Mammary epithelial cell (primary cell): Measurements from ENCODE around the gene KCNJ6.

Source experiments
- EZH2 ChIP-seq: IDR thresholded peaks from 2 replicates; pipeline ENCODE4 v1.6.1; 2012; ENCODE audit warnings: low read length, inconsistent platforms, borderline replicate concordance
- TF ChIP-seq, protein P1 (sequence below), 2 donors: IDR thresholded peaks in 1 of 2; conservative IDR thresholded peaks in 1 of 2; 2 replicates each; pipeline ENCODE4 v1.5.1; 2011 to 2012; ENCODE audit warnings: inconsistent platforms in 2 of 2, low read length in 2 of 2, mild to moderate bottlenecking in 2 of 2, control low read depth in 1 of 2, low read depth in 1 of 2; ENCODE audit not compliant: insufficient read depth in 1 of 2; ENCODE audit errors: extremely low read depth in 1 of 2

DNA sequence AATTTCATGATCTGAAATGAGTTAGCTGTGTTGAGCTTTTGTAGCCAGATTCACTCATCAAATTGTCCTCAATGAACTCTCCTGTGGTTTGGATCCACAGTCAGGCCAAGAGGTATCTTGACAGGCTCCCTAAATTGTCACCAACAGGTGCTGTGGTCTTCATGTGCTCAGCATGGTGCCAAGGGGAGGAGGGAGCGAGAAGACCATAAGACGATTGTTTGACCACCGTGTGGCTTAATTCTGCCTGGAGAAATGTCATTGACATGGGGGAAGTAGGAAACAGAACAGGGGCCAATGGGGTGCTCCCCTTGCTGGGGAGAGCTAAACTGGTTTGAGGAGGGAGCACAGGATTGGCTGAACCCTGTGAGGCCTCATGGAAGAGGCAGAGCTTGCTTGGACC lies 219.3 kb downstream of the KCNJ6 start:
- TF ChIP-seq, protein P1, sequence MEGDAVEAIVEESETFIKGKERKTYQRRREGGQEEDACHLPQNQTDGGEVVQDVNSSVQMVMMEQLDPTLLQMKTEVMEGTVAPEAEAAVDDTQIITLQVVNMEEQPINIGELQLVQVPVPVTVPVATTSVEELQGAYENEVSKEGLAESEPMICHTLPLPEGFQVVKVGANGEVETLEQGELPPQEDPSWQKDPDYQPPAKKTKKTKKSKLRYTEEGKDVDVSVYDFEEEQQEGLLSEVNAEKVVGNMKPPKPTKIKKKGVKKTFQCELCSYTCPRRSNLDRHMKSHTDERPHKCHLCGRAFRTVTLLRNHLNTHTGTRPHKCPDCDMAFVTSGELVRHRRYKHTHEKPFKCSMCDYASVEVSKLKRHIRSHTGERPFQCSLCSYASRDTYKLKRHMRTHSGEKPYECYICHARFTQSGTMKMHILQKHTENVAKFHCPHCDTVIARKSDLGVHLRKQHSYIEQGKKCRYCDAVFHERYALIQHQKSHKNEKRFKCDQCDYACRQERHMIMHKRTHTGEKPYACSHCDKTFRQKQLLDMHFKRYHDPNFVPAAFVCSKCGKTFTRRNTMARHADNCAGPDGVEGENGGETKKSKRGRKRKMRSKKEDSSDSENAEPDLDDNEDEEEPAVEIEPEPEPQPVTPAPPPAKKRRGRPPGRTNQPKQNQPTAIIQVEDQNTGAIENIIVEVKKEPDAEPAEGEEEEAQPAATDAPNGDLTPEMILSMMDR (conservative IDR thresholded peaks at IDR 0.05 in 1 of 2, IDR thresholded peaks at IDR 0.05 in 1 of 2; ENCODE audit: extremely low read depth in 1 of 2, insufficient read depth in 1 of 2, low read depth in 1 of 2, low read length in 2 of 2): no peak
- TF ChIP-seq EZH2: no peak
